Caco-2 (cell line): ENCODE results near the gene PTCRA. TPM values are rescaled to one million over a fixed set of nuclear protein-coding genes. Genes with fewer than 3 reads are reported as not detected.

Experiments used
- BruUV-seq: library from RNA; stranded (reverse); fragments of 400-500 nt; replicated peaks from 2 replicates; lab custom pipeline; 2021; lab: Mats Ljungman, UMichigan
- CTCF ChIA-PET: fragments of 300-600 bp; sonication (Branson Sonifier 250); formaldehyde crosslinking; loops from one replicate; lab custom pipeline; 2022; ENCODE audit warnings: antibody characterized with exemption; lab: Charles Lee
- POLR2A ChIA-PET: fragments of 300-600 bp; sonication (Branson Sonifier 250); formaldehyde crosslinking; loops from one replicate; lab custom pipeline; 2022; ENCODE audit warnings: antibody characterized with exemption; lab: Charles Lee
- DNase-seq, 2 experiments: peaks; one replicate each; pipeline versions ENCODE4 v3.0.0 to v3.0.0-alpha.2; 2020 to 2022
- H3K27me3 ChIP-seq: replicated peaks from 2 replicates; pipeline ENCODE4 v1.6.0; 2011; ENCODE audit warnings: low read length; ENCODE audit not compliant: control insufficient read depth, insufficient read depth
- H3K36me3 ChIP-seq: 2 replicates; pipeline ENCODE4 v1.5.1; 2011; ENCODE audit warnings: low read length; ENCODE audit not compliant: control insufficient read depth, insufficient read depth
- H3K4me1 ChIP-seq: fragments of 250-450 bp; sonication (Bioruptor Pico); 2 replicates; pipeline ENCODE4 v1.5.1; 2020; ENCODE audit warnings: mild to moderate bottlenecking
- H3K4me3 ChIP-seq: 2 replicates; pipeline ENCODE4 v1.5.1; 2011; ENCODE audit warnings: low read depth, mild to moderate bottlenecking, control low read depth, low read length
- H3K9me3 ChIP-seq: fragments of 250-450 bp; sonication (Bioruptor Pico); 2 replicates; pipeline ENCODE4 v1.5.1; 2020; ENCODE audit warnings: mild to moderate bottlenecking, moderate library complexity
- H3K27ac Mint-ChIP-seq: one replicate; pipeline ENCODE4 v1.8.0; 2022; ENCODE audit warnings: mixed read lengths; ENCODE audit not compliant: unreplicated experiment
- H3K27me3 Mint-ChIP-seq: one replicate; pipeline ENCODE4 v1.8.0; 2022; ENCODE audit warnings: mixed read lengths; ENCODE audit not compliant: insufficient read depth, unreplicated experiment
- H3K36me3 Mint-ChIP-seq: one replicate; pipeline ENCODE4 v1.8.0; 2022; ENCODE audit warnings: mild to moderate bottlenecking, mixed read lengths; ENCODE audit not compliant: insufficient read depth, unreplicated experiment
- H3K4me1 Mint-ChIP-seq: one replicate; pipeline ENCODE4 v1.8.0; 2022; ENCODE audit warnings: low read depth, mixed read lengths; ENCODE audit not compliant: unreplicated experiment
- H3K4me3 Mint-ChIP-seq: one replicate; pipeline ENCODE4 v1.8.0; 2022; ENCODE audit warnings: mild to moderate bottlenecking, moderate library complexity, mixed read lengths; ENCODE audit not compliant: unreplicated experiment
- H3K9me3 Mint-ChIP-seq: one replicate; pipeline ENCODE4 v1.8.0; 2022; ENCODE audit warnings: mixed read lengths; ENCODE audit not compliant: unreplicated experiment
- CTCF ChIP-seq, 2 experiments: fragments of 200-600 bp in 1 of 2; IDR thresholded peaks; 1 replicate in 1 of 2; 2 replicates in 1 of 2; pipeline versions ENCODE4 v1.5.1 to v1.8.0; 2011 to 2022; ENCODE audit warnings: antibody characterized with exemption in 1 of 2, control low read depth in 1 of 2, inconsistent platforms in 1 of 2, low read depth in 1 of 2, low read length in 1 of 2, mild to moderate bottlenecking in 1 of 2, moderate library complexity in 1 of 2; ENCODE audit not compliant: insufficient read depth in 1 of 2, severe bottlenecking in 1 of 2, unreplicated experiment in 1 of 2
- intact Hi-C: fragments of 100-400 bp; cut with micrococcal nuclease; formaldehyde crosslinking; loops from one replicate; pipeline ENCODE4 v1.10.0; 2022; ENCODE audit not compliant: unreplicated experiment
- total RNA-seq: library from RNA; stranded (reverse); gene quantifications from 2 replicates; pipeline ENCODE4 v1.2.3, GENCODE V29; 2022

The PTCRA gene
- total RNA-seq, 1 experiment from 2014 or later: not detected

- H3K27ac Mint-ChIP-seq: no peak overlapping the region
- no peak overlapping the region for H3K4me3 Mint-ChIP-seq
- intact Hi-C loops: no loop called here
- POLR2A ChIA-PET: interaction anchor here (0.6 kb wide), 1 partner anchor 111 kb away, joined by 4 read pairs; the partner anchor contains the start of gene PPP2R5D
- Histone ChIP-seq H3K36me3 (no peaks in the 10 kb centered on the region; the same call in 1 of the 2 replicates), H3K27me3 (no peaks in the 10 kb centered on the region), H3K4me1 (no peaks in the 10 kb centered on the region), H3K4me3 (no peak overlapping the region), H3K9me3 (no peaks in the 10 kb centered on the region)
- DNase-seq: no peak
- no peaks in the 10 kb centered on the region for H3K9me3 Mint-ChIP-seq
- CTCF ChIA-PET: no interaction called here
- no peaks in the 10 kb centered on the region for H3K4me1 Mint-ChIP-seq
- no peak for TF ChIP-seq CTCF (IDR thresholded peaks at IDR 0.05; ENCODE audit: insufficient read depth in 1 of 2, low read depth in 1 of 2, low read length in 1 of 2, severe bottlenecking in 1 of 2, unreplicated experiment in 1 of 2)
- BruUV-seq: no TSS peak
- H3K36me3 Mint-ChIP-seq: no peaks in the 10 kb centered on the region
- no peaks in the 10 kb centered on the region for H3K27me3 Mint-ChIP-seq
Observed at GRCh38 chr6:42873313-42873712, 42.5 kb upstream of the PTCRA start.

DNA sequence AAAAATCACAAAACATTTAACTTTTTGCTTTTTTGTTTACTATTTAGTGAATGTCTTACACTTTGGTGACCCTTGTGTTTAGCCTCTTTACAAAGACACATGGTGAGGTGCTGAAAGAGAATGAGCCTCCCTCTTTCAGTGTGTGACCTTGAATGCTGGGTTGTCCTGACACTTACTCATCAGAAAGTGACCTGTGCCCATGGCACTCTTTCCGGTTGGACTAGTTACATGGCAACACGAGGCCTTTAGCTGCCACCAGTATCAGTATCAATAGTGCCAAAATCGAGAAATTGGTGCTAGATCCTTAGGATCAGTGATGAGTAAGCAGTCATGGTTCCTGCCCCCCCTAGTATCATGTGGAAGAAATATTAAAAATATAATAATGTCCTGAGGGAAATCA, 38.2 kb upstream of the PTCRA start:
- BruUV-seq: no TSS peak
- H3K27me3 Mint-ChIP-seq: no peaks in the 10 kb centered on the region
- no peak overlapping the region for H3K4me3 Mint-ChIP-seq

More for the DNA sequence above, 38.2 kb upstream of the PTCRA start:
- Histone ChIP-seq H3K9me3 (no peaks in the 10 kb centered on the region), H3K36me3 (no peaks in the 10 kb centered on the region), H3K27me3 (no peaks in the 10 kb centered on the region), H3K4me1 (no peaks in the 10 kb centered on the region), H3K4me3 (no peak overlapping the region)
- no peaks in the 10 kb centered on the region for H3K4me1 Mint-ChIP-seq
- intact Hi-C loops: loop anchor here (1.0 to 5.0 kb wide), 3 partner anchors 151 to 315 kb away; partner anchors contain the start of gene UBR2
- CTCF ChIA-PET: no interaction called here
- peaks cover 27% of the 10 kb centered on the region for H3K36me3 Mint-ChIP-seq
- H3K9me3 Mint-ChIP-seq: no peaks in the 10 kb centered on the region
- POLR2A ChIA-PET: no interaction called here
- TF ChIP-seq CTCF (IDR thresholded peaks at IDR 0.05; ENCODE audit: insufficient read depth in 1 of 2, low read depth in 1 of 2, low read length in 1 of 2, severe bottlenecking in 1 of 2, unreplicated experiment in 1 of 2): no peak
- DNase-seq: no peak
- no peak overlapping the region for H3K27ac Mint-ChIP-seq
